K562 (cell line): ENCODE data around the gene SOWAHD. TPM values are rescaled to one million over a fixed set of nuclear protein-coding genes. Genes with fewer than 3 reads are reported as not detected.

Experiments used
- ATAC-seq: fragments of 200-7000 bp; cut with Tn5 transposase; 3 replicates; pipeline ENCODE4 v1.9.1; 2020; ENCODE audit warnings: moderate library complexity
- BruUV-seq: library from RNA; stranded (reverse); fragments of 400-500 nt; replicated peaks from 2 replicates; lab custom pipeline; 2021; lab: Mats Ljungman, UMichigan
- CTCF ChIA-PET: fragments of 300-600 bp; formaldehyde crosslinking; extraction: SDS; loops from one replicate; lab custom pipeline; 2021; ENCODE audit warnings: low intra/inter-chr PET ratio; lab: Yijun Ruan, JAX
- POLR2A ChIA-PET: fragments of 300-600, 350-650 bp; sonication (Branson Sonifier 250); formaldehyde crosslinking; extraction: SDS; loops from one replicate; lab custom pipeline; 2021; ENCODE audit warnings: antibody characterized with exemption, inconsistent platforms; lab: Yijun Ruan, JAX
- DNase-seq, 4 experiments: peaks; one replicate each; pipeline versions ENCODE4 v3.0.0 to v3.0.0-alpha.2; 2011 to 2018; ENCODE audit warnings: low spot score in 3 of 4, mixed read lengths in 3 of 4; ENCODE audit errors: extremely low read depth in 1 of 4
- FAIRE-seq: peaks from 2 replicates; lab custom pipeline; 2011; peaks lifted over from hg19 to GRCh38; lab: Jason Lieb, UNC
- H2AFZ ChIP-seq: 2 replicates; pipeline ENCODE4 v1.6.0; 2011; ENCODE audit warnings: low read depth, low read length, control low read depth, inconsistent platforms
- H3K27ac ChIP-seq: fragments of 200-600 bp; 3 replicates; pipeline ENCODE4 v1.8.0; 2011; ENCODE audit warnings: low read depth, mild to moderate bottlenecking, control low read depth, inconsistent platforms, low read length, moderate library complexity, mixed read lengths; ENCODE audit errors: extremely low read depth
- H3K27me3 ChIP-seq, 2 experiments: fragments of 300-600 bp in 1 of 2; 2 replicates in 1 of 2; 3 replicates in 1 of 2; pipeline versions ENCODE4 v1.6.0 to v1.8.0; 2011; ENCODE audit warnings: inconsistent platforms in 2 of 2, low read length in 2 of 2, mild to moderate bottlenecking in 1 of 2, mixed read lengths in 1 of 2, moderate library complexity in 1 of 2; ENCODE audit not compliant: control insufficient read depth in 2 of 2, insufficient read depth in 2 of 2
- H3K36me3 ChIP-seq: fragments of 300-600 bp; 3 replicates; pipeline ENCODE4 v1.8.0; 2011; ENCODE audit warnings: mild to moderate bottlenecking, low read length, inconsistent platforms; ENCODE audit not compliant: control insufficient read depth, insufficient read depth
- H3K4me1 ChIP-seq, 2 experiments: fragments of 200-600 bp in 1 of 2; replicated peaks in 1 of 2; 2 replicates in 1 of 2; 3 replicates in 1 of 2; pipeline versions ENCODE4 v1.5.1 to v1.8.0; 2011; ENCODE audit warnings: inconsistent platforms in 2 of 2, low read length in 2 of 2, mild to moderate bottlenecking in 1 of 2, mixed read lengths in 1 of 2, moderate library complexity in 1 of 2; ENCODE audit not compliant: control insufficient read depth in 2 of 2, insufficient read depth in 2 of 2
- H3K4me2 ChIP-seq: 2 replicates; pipeline ENCODE4 v1.6.1; 2011; ENCODE audit warnings: low read length, control low read depth, inconsistent platforms, mixed read lengths; ENCODE audit not compliant: insufficient read depth
- H3K4me3 ChIP-seq: fragments of 200-600 bp; sonication (generic), shearing (Covaris generic); 2 replicates; pipeline ENCODE4 v1.5.1; 2016; ENCODE audit warnings: control low read depth, inconsistent platforms
- H3K79me2 ChIP-seq: fragments of 200-600 bp; 3 replicates; pipeline ENCODE4 v1.8.0; 2011; ENCODE audit warnings: low read length, inconsistent platforms; ENCODE audit not compliant: control insufficient read depth, insufficient read depth
- H3K9ac ChIP-seq, 2 experiments: 2 replicates each; pipeline versions ENCODE4 v1.6.0 to v1.6.1; 2011; ENCODE audit warnings: low read depth in 2 of 2, low read length in 2 of 2, control low read depth in 1 of 2, inconsistent platforms in 1 of 2, mild to moderate bottlenecking in 1 of 2, mixed read lengths in 1 of 2; ENCODE audit not compliant: insufficient read depth in 1 of 2
- H3K9me1 ChIP-seq: one replicate; pipeline ENCODE4 v1.6.0; 2011; ENCODE audit warnings: inconsistent platforms, mild to moderate bottlenecking, low read length, moderate library complexity; ENCODE audit not compliant: control insufficient read depth, insufficient read depth
- H3K9me3 ChIP-seq: replicated peaks from 2 replicates; pipeline ENCODE4 v1.5.1; 2011; ENCODE audit warnings: low read depth, low read length, inconsistent platforms; ENCODE audit not compliant: control insufficient read depth, insufficient read depth
- H4K20me1 ChIP-seq: replicated peaks from 2 replicates; pipeline ENCODE4 v1.6.1; 2011; ENCODE audit warnings: low read length, inconsistent platforms, mixed read lengths; ENCODE audit not compliant: control insufficient read depth, insufficient read depth
- FOXA3 ChIP-seq, 2 experiments: fragments of 450-650 bp in 1 of 2; sonication (generic) in 1 of 2; formaldehyde crosslinking; IDR thresholded peaks in 1 of 2; conservative IDR thresholded peaks in 1 of 2; 2 replicates each; pipeline versions ENCODE4 v1.4.0 to v1.8.0; 2020 to 2022; ENCODE audit warnings: mild to moderate bottlenecking in 2 of 2, missing genetic modification reagents in 1 of 2
- GATA2 ChIP-seq: sonication (generic); formaldehyde crosslinking; IDR thresholded peaks from 2 replicates; pipeline ENCODE4 v1.4.0; 2020; ENCODE audit warnings: mild to moderate bottlenecking, missing genetic modification reagents
- LARP7 ChIP-seq: fragments of 450-650 bp; IDR thresholded peaks from 2 replicates; pipeline ENCODE4 v1.6.1; 2016
- PHTF2 ChIP-seq: fragments of 250-450 bp; sonication (Bioruptor Pico); IDR thresholded peaks from 2 replicates; pipeline ENCODE4 v1.5.0; 2021; ENCODE audit warnings: mild to moderate bottlenecking
- SPI1 ChIP-seq: IDR thresholded peaks from 2 replicates; pipeline ENCODE4 v1.6.1; 2011; ENCODE audit warnings: low read depth, low read length, control low read depth, borderline replicate concordance
- ZEB2 ChIP-seq: fragments of 450-650 bp; IDR thresholded peaks from 2 replicates; pipeline ENCODE4 v1.6.1; 2016
- ZFX ChIP-seq: sonication (generic); formaldehyde crosslinking; IDR thresholded peaks from 2 replicates; pipeline ENCODE4 v1.8.0; 2022; ENCODE audit warnings: mild to moderate bottlenecking, missing genetic modification reagents, moderate library complexity
- ZNF696 ChIP-seq: fragments of 250-450 bp; sonication (Bioruptor Pico); conservative IDR thresholded peaks from 2 replicates; pipeline ENCODE4 v1.4.0; 2020; ENCODE audit warnings: mild to moderate bottlenecking, moderate library complexity
- ZNF717 ChIP-seq: fragments of 250-450 bp; sonication (Bioruptor Pico); IDR thresholded peaks from 2 replicates; pipeline ENCODE4 v1.5.0; 2021
- WGBS: fragments of 100-300 bp; shearing (Covaris generic); methylation state at CpG from one replicate; pipeline ENCODE4 v1.1.6; 2016; ENCODE audit warnings: low coverage, mixed read lengths; ENCODE audit not compliant: insufficient coverage; ENCODE audit errors: missing lambda C conversion rate; 5-methylcytosine and 5-hydroxymethylcytosine counted together
- in situ Hi-C: fragments of 300-500 bp; cut with MboI; formaldehyde crosslinking; loops from 4 replicates; pipeline ENCODE4 v1.15.0; 2018; ENCODE audit warnings: inconsistent platforms, mixed read lengths
- intact Hi-C: fragments of 100-400 bp; cut with micrococcal nuclease; formaldehyde crosslinking; loops from 2 replicates; pipeline ENCODE4 v1.14.2; 2022
- polyA plus RNA-seq, 8 experiments: library from polyadenylated mRNA; depleted of rRNA in 4 of 8; stranded (reverse) in 5 of 8; unstranded in 3 of 8; fragments of >200 nt; fragmentation: Nextera tagmentation in 2 of 8; fragmentation: Illumina TruSeq in 1 of 8; extraction: Ambion mirVana in 2 of 8; extraction: Trizol in 1 of 8; gene quantifications; 2 replicates each; pipeline versions ENCODE4 v1.2.1 to v1.2.3, GENCODE V29; 2011 to 2014; ENCODE audit warnings: inconsistent platforms in 1 of 8, missing spikeins in 1 of 8
- total RNA-seq, 7 experiments: library from RNA; depleted of rRNA in 6 of 7; stranded (reverse); fragments of >200 nt in 6 of 7; fragmentation: Illumina TruSeq in 2 of 7; extraction: Trizol in 2 of 7; gene quantifications; 2 replicates each; pipeline versions ENCODE4 v1.2.1 to v1.2.3, GENCODE V29; 2011 to 2021; ENCODE audit warnings: low replicate concordance in 1 of 7
- TF ChIP-seq, protein P1 (sequence below): fragments of 450-650 bp; formaldehyde crosslinking; IDR thresholded peaks from 2 replicates; pipeline ENCODE4 v1.4.0; 2022; ENCODE audit warnings: mild to moderate bottlenecking, moderate library complexity
- TF ChIP-seq, protein P2 (sequence below): fragments of 200-800 bp; sonication (Bioruptor generic); IDR thresholded peaks from 2 replicates; pipeline ENCODE4 v1.6.1; 2017; ENCODE audit warnings: missing genetic modification characterization, missing compliant biosample characterization
- TF ChIP-seq, protein P3 (sequence below): fragments of 450-650 bp; IDR thresholded peaks from 2 replicates; pipeline ENCODE4 v1.6.1; 2016
- TF ChIP-seq, protein P4 (sequence below): IDR thresholded peaks from 2 replicates; pipeline ENCODE4 v1.6.1; 2011; ENCODE audit not compliant: insufficient read length; ENCODE audit errors: extremely low read depth
- TF ChIP-seq, protein P5 (sequence below): fragments of 250-450 bp; sonication (Bioruptor Pico); IDR thresholded peaks from 2 replicates; pipeline ENCODE4 v1.5.0; 2021
- TF ChIP-seq, protein P6 (sequence below): sonication (generic); formaldehyde crosslinking; IDR thresholded peaks from 2 replicates; pipeline ENCODE4 v1.8.0; 2022; ENCODE audit warnings: mild to moderate bottlenecking, missing genetic modification reagents

Gene SOWAHD
- total and polyA plus RNA-seq, 9 of the 15 experiments (the other 6 are each of a cell fraction or from before 2014, with no cell fraction given), result 0.13 to 0.29 TPM; not detected in 7

DNA sequence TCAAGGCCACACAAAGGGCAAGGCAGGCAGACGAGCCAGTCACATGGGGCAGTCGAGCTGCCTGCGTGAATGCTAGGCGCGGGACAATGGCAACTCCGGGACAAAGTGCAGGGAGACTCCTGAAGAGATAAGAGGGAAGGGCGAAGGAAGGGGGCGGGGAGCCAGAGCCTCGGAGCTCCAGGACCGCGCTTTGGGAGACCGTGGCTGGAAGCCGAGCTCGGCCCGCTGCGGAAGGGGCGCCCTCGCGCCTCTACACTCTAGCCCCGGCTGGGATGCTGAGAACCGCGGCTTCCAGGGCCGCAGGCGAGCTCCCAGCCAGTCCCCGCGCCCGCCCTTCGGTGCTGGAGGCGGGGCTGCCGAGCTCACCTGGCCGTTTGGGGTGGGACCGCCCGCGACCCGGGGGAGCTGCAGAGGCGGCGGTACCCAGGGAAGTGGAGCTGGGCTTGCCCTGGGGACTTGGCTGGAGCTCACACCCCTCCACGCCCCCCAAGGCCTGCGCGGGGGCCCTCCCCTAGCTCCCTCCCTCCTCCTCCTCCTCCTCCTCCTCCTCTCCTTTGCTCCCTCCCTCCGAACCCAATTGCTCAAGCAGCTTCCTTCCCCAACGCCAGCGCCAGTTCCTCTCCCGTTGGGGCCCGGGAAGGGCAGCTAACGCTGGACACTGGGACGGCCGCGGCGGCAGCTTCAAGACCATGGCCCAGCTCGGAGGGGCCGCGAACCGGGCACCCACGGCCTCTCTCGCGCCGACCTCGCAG lies at the start of gene SOWAHD (continued):
- TF ChIP-seq, protein P1, sequence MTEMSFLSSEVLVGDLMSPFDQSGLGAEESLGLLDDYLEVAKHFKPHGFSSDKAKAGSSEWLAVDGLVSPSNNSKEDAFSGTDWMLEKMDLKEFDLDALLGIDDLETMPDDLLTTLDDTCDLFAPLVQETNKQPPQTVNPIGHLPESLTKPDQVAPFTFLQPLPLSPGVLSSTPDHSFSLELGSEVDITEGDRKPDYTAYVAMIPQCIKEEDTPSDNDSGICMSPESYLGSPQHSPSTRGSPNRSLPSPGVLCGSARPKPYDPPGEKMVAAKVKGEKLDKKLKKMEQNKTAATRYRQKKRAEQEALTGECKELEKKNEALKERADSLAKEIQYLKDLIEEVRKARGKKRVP, result no peak
- TF ChIP-seq, protein P2, sequence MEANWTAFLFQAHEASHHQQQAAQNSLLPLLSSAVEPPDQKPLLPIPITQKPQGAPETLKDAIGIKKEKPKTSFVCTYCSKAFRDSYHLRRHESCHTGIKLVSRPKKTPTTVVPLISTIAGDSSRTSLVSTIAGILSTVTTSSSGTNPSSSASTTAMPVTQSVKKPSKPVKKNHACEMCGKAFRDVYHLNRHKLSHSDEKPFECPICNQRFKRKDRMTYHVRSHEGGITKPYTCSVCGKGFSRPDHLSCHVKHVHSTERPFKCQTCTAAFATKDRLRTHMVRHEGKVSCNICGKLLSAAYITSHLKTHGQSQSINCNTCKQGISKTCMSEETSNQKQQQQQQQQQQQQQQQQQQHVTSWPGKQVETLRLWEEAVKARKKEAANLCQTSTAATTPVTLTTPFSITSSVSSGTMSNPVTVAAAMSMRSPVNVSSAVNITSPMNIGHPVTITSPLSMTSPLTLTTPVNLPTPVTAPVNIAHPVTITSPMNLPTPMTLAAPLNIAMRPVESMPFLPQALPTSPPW, result 0 out of 2 replicates have a peak, but pooled peaks have one; percentile 7
- peak; percentile 52 for TF ChIP-seq ZFX (CRISPR knock-in tag)
- TF ChIP-seq SPI1, result peak; percentile 4; the same call in 1 of the 2 replicates
- TF ChIP-seq LARP7, result no peak
- no peak for TF ChIP-seq ZNF717

DNA sequence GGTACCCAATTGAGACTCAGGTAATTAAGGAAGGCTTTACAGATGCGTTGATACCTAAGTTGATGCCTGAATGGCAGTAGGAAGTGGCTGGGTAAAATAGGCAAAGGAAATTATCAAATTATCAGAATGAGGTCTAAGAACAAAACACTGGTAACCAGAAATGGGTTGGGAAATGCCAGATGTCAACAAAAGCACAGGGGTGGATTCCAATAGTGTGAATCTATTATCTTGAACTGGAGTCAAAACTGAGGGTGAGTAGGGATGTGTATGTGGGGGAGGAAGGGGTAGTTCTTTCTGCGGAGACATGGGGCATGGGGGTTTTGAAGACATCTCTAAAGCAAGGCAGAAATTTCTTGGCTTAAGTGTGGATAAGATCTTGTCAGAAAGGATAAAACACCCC lies 49.5 kb upstream of the SOWAHD start:
- Histone ChIP-seq H3K27ac (no peak overlapping the region), H3K4me3 (no peak overlapping the region), H3K9me3 (no peaks in the 10 kb centered on the region), H4K20me1 (no peaks in the 10 kb centered on the region), H3K36me3 (no peaks in the 10 kb centered on the region), H3K79me2 (no peaks in the 10 kb centered on the region), H3K9ac (no peak overlapping the region), H2AFZ (no peak overlapping the region), H3K9me1 (no peaks in the 10 kb centered on the region), H3K27me3 (no peaks in the 10 kb centered on the region), H3K4me1 (no peaks in the 10 kb centered on the region; a peak in 1 of 5 replicates), H3K4me2 (no peak overlapping the region)
- CTCF ChIA-PET, result no interaction called here
- in situ Hi-C loops (no loop called here), intact Hi-C loops (no loop called here)
- no peak for DNase-seq
- POLR2A ChIA-PET, result interaction anchor here (0.6 to 2.0 kb wide), 2 partner anchors 16 to 243 kb away, joined by 3 to 8 read pairs; partner anchors contain the start of gene SEPTIN6
- WGBS, result 10% methylated on average over 2 of the region's 2 CpGs
- no TSS peak for BruUV-seq
- ATAC-seq, result no peak
- FAIRE-seq, result no peak
- no peak for TF ChIP-seq ZEB2
- TF ChIP-seq, protein P3, sequence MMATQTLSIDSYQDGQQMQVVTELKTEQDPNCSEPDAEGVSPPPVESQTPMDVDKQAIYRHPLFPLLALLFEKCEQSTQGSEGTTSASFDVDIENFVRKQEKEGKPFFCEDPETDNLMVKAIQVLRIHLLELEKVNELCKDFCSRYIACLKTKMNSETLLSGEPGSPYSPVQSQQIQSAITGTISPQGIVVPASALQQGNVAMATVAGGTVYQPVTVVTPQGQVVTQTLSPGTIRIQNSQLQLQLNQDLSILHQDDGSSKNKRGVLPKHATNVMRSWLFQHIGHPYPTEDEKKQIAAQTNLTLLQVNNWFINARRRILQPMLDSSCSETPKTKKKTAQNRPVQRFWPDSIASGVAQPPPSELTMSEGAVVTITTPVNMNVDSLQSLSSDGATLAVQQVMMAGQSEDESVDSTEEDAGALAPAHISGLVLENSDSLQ, result no peak
- TF ChIP-seq, protein P4, sequence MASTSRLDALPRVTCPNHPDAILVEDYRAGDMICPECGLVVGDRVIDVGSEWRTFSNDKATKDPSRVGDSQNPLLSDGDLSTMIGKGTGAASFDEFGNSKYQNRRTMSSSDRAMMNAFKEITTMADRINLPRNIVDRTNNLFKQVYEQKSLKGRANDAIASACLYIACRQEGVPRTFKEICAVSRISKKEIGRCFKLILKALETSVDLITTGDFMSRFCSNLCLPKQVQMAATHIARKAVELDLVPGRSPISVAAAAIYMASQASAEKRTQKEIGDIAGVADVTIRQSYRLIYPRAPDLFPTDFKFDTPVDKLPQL, result no peak
- TF ChIP-seq, protein P5, sequence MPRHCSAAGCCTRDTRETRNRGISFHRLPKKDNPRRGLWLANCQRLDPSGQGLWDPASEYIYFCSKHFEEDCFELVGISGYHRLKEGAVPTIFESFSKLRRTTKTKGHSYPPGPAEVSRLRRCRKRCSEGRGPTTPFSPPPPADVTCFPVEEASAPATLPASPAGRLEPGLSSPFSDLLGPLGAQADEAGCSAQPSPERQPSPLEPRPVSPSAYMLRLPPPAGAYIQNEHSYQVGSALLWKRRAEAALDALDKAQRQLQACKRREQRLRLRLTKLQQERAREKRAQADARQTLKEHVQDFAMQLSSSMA (CRISPR knock-in tag), result no peak
- no peak for TF ChIP-seq FOXA3 (CRISPR knock-in tag; conservative IDR thresholded peaks at IDR 0.05 in 1 of 2, IDR thresholded peaks at IDR 0.05 in 1 of 2)
- TF ChIP-seq ZNF696, result no peak
- TF ChIP-seq, protein P6, sequence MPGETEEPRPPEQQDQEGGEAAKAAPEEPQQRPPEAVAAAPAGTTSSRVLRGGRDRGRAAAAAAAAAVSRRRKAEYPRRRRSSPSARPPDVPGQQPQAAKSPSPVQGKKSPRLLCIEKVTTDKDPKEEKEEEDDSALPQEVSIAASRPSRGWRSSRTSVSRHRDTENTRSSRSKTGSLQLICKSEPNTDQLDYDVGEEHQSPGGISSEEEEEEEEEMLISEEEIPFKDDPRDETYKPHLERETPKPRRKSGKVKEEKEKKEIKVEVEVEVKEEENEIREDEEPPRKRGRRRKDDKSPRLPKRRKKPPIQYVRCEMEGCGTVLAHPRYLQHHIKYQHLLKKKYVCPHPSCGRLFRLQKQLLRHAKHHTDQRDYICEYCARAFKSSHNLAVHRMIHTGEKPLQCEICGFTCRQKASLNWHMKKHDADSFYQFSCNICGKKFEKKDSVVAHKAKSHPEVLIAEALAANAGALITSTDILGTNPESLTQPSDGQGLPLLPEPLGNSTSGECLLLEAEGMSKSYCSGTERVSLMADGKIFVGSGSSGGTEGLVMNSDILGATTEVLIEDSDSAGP, result no peak
- no peak for TF ChIP-seq PHTF2
- no peak for TF ChIP-seq GATA2 (CRISPR knock-in tag)
